ENCODE measurements around the gene RNF187.

- no peak for TF ChIP-seq EZH2 (IDR thresholded peaks at IDR 0.05; ENCODE audit: borderline replicate concordance, low read depth, low read length, severe bottlenecking)
- TF ChIP-seq CTCF (IDR thresholded peaks at IDR 0.05; ENCODE audit: borderline replicate concordance, extremely low read depth, low read length, poor library complexity, severe bottlenecking): no peak
These were observed 30.2 kb upstream of the RNF187 start for GRCh38 chr1:228457017-228457395.

Data from DND-41 (cell line).